ENCODE results near the gene SNAI1.
"Not testable (repeated sequence)": the region's sequence is repeated elsewhere in the genome, so short reads cannot be mapped to it uniquely, and the experiment has no call there.

Gene SNAI1

DNA sequence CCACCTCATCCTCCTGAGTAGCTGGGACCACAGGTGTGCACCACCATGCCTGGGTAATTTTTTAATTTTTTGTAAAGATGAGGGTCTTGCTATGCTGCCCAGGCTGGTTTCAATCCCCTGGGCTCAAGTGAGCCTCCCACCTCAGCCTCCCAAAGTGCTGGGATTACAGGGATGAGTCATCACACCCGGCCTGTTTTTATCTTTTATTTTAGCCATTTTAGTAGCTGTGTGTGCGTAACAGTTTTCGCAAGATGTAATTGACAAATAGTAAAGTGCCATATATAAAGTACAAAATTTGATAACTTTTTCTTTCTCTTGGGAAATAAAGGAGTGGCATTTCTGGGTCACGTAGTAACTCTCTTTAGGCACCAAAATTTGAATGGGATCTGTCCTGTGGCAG is 21.4 kb downstream of the SNAI1 start:
- H3K4me3 ChIP-seq (ENCODE audit: low read depth, low read length), result no peak overlapping the region
- TF ChIP-seq, protein P1, sequence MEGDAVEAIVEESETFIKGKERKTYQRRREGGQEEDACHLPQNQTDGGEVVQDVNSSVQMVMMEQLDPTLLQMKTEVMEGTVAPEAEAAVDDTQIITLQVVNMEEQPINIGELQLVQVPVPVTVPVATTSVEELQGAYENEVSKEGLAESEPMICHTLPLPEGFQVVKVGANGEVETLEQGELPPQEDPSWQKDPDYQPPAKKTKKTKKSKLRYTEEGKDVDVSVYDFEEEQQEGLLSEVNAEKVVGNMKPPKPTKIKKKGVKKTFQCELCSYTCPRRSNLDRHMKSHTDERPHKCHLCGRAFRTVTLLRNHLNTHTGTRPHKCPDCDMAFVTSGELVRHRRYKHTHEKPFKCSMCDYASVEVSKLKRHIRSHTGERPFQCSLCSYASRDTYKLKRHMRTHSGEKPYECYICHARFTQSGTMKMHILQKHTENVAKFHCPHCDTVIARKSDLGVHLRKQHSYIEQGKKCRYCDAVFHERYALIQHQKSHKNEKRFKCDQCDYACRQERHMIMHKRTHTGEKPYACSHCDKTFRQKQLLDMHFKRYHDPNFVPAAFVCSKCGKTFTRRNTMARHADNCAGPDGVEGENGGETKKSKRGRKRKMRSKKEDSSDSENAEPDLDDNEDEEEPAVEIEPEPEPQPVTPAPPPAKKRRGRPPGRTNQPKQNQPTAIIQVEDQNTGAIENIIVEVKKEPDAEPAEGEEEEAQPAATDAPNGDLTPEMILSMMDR (IDR thresholded peaks at IDR 0.05; ENCODE audit: low read depth, low read length), result no peak

DNA sequence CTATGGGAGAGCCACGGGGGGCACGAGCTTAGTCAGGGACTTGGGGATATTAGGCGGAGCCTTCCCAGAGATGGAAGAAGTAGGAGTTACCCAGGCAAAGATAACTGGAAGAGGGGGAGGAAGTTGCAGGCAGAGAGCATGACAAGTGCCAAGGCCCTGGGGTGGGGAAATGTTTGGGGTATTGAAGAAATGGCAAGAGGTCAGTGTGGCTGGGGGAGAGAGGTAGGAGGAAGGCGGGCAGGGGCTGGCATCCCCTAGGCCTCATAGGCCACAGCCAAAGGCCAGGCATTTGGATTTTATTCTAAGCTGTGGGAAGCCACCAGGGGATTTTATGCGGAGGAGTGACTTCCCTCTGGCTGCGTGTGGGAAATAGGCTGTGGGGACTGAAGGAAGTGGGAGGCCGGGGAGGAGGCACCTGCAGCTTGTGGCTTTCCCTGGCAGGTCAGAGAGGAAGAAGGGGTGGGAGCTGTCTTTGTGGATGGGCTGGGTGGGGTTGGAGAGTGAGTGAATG is 22.7 kb downstream of the SNAI1 start:
- TF ChIP-seq, protein P1 (IDR thresholded peaks at IDR 0.05; ENCODE audit: low read depth, low read length), result no peak
- no peak overlapping the region for H3K4me3 ChIP-seq (ENCODE audit: low read depth, low read length)

DNA sequence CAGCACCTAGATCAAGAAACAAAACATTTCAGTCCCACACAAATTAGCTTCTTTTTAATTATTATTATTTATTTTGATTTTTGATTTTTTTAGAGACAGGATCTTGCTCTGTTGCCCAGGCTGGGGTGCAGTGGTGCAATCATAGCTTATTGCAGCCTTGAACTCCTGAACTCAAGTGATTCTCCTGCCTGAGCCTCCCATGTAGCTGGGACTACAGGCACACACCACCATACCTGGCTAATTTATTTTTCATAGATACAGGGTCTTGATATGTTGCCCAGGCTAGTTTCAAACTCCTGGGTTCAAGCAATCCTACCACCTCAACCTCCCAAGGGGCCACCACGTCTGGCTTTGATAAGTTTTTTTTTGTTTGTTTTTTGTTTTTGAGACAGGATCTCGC is 24.6 kb downstream of the SNAI1 start:
- no peak overlapping the region for H3K4me3 ChIP-seq (ENCODE audit: low read depth, low read length)
- TF ChIP-seq, protein P1 (IDR thresholded peaks at IDR 0.05; ENCODE audit: low read depth, low read length), result no peak

DNA sequence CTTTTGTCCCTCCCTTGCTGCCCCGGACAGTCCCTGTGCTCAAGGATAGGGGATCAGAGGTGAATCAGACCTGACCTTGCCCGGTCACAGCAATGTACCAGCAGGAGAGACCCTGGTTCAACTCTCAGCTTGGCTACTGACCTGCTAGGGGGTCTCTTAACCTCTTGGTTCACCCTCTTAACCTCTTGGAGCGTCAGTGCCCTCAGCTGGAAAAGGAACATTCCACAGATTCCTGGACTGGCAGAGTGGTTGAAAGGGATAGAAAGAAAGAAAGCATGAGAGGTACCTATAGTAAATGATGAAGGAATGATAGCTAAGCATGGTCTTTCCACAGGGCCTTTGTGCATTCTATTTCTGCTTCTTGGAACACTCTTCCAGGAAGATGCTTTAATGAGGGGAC is 25.2 kb downstream of the SNAI1 start:
- TF ChIP-seq, protein P1 (IDR thresholded peaks at IDR 0.05; ENCODE audit: low read depth, low read length), result no peak
- H3K4me3 ChIP-seq (ENCODE audit: low read depth, low read length), result no peak overlapping the region

DNA sequence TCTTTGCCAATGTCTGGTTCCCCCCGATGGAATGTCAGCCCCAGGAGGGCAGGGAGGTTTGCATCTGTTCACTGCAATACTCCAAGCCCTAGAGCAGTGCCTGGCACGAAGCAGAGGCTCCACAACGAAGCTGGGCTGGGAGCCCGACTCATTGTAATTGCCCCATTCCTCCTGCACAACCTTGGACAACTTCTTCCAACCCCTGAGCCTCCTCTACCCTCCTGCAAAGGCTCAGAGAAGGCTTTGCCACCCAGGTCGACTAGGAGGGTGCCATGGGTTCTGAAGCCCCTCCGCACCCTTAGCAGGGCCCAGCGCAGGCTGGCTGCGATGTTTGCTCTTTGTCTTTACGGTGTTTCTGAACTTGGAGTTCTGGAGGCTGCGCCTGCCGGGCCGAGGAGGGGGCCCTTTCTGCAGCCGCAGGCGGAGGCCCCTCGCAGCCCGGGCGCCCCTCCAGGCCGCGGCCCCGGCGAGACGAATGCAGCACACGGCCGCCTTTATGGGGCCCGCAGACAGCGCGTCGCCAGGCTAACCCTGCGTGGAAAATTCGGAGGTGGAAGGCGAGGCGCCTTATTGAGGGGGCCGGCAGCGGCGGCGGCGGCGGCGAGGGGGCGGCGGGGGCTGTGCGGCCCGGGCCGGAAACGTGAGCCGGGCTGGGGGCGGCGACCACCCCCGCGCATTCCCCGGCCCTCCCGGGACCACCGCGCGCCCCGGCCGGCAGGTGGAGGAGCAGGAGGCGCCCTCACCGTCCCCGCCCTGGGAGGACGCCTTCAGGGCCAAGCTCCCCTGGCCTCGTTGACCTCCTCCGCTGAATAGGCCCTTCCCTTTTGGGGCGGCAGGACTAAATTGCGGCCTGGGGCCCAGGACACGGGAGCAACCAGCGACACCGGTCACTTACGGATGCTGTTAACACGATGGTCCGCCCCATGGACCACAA is 27.0 kb downstream of the SNAI1 start:
- H3K4me3 ChIP-seq (ENCODE audit: low read depth, low read length), result no peak overlapping the region
- TF ChIP-seq, protein P1 (IDR thresholded peaks at IDR 0.05; ENCODE audit: low read depth, low read length), result no peak

DNA sequence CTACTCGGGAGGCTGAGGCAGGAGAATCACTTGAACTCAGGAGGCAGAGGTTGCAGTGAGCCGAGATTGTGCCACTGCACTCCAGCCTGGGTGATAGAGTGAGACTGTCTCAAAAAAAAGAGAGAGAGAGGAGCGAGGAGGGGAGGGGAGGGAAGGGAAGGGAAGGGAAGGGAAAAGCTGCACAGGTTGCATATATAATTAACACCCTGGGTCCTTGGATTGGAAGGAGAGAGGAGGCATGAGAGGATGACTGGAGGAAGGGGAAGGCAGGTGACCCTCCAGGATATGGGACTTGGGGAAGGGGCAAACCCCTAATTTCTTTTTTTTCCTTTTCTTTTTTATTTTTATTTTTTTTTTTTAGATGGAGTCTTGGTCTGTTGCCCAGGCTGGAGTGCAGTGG is 28.8 kb downstream of the SNAI1 start:
- H3K4me3 ChIP-seq (ENCODE audit: low read depth, low read length), result not testable (repeated sequence)

DNA sequence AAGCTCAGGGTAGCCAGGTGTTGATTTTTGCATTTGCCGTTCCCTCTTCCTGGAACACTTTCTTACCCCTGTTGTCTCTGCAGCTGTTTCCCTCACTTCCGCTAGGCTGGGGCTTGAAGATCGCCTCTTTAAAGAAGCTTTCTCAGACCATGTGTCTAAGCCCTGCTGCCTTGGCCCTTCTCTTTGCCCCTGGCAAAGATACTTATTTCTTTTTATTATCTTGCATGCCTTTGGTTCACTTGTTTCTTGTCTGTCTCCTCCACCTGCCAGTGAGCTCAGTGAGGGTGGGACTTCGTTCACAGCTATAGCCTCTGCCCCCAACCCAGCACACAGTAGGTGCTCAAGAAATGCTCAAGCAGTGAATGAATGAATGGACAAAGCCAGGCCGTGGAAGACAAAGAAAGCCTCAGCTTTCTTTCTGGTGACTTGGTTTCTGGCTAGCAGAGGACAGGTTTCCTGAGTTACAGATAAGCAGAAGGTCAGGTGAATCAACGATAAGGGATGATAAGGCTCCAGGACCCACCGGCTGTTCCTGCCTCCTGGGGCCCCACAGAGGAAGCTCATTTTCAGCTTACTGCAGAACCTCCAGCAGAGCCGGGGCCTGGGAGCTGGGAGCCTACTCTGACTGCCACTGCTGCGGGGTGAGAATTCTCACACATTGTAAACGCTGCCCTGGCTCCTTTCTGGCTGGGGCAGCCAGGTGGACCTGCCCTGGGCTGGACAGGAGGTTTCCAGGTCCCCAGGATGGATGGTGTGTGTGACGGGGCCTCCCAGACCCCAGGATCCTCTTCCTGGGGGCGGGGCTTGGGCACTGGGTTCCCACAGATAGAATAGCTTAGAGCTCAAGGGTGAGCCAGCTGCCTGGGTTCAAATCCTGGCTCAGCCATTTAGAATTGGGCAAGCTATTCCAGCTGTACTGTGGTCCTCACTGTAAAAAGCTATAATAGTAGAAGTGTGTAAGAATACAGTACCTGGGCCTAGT is 29.8 kb downstream of the SNAI1 start:
- TF ChIP-seq, protein P1 (IDR thresholded peaks at IDR 0.05; ENCODE audit: low read depth, low read length), result no peak
- H3K4me3 ChIP-seq (ENCODE audit: low read depth, low read length), result no peak overlapping the region
